Suprapubic skin (tissue), 4 donors: ENCODE data around the gene LMX1B. TPM values are rescaled to one million over a fixed set of nuclear protein-coding genes. Genes with fewer than 3 reads are reported as not detected.

Experiments
- DNase-seq, 2 donors: peaks; one replicate each; pipeline ENCODE4 v3.0.0-alpha.2; 2019; ENCODE audit warnings: low spot score in 2 of 2
- H3K27ac ChIP-seq: fragments of 200-600 bp; sonication (generic); one replicate; pipeline ENCODE4 v1.5.1; 2019
- H3K27me3 ChIP-seq: fragments of 200-600 bp; sonication (generic); one replicate; pipeline ENCODE4 v1.5.1; 2019
- H3K36me3 ChIP-seq: fragments of 200-600 bp; sonication (generic); one replicate; pipeline ENCODE4 v1.5.1; 2019
- H3K4me1 ChIP-seq: fragments of 200-600 bp; sonication (generic); one replicate; pipeline ENCODE4 v1.5.1; 2019
- H3K4me3 ChIP-seq: fragments of 200-600 bp; sonication (generic); one replicate; pipeline ENCODE4 v1.5.1; 2019; ENCODE audit warnings: mild to moderate bottlenecking
- H3K9me3 ChIP-seq: fragments of 200-600 bp; sonication (generic); one replicate; pipeline ENCODE4 v1.5.1; 2019
- EP300 ChIP-seq: sonication (generic); formaldehyde crosslinking; IDR thresholded peaks from one replicate; pipeline ENCODE4 v1.6.1; 2017; ENCODE audit warnings: antibody characterized with exemption
- POLR2A ChIP-seq, 2 donors: fragments of 450-650 bp; IDR thresholded peaks; one replicate each; pipeline ENCODE4 v1.6.1; 2017; ENCODE audit warnings: antibody characterized with exemption in 2 of 2, mild to moderate bottlenecking in 2 of 2, moderate library complexity in 2 of 2
- POLR2AphosphoS5 ChIP-seq, 3 donors: sonication (generic); formaldehyde crosslinking; IDR thresholded peaks; one replicate each; pipeline ENCODE4 v1.6.1; 2017; ENCODE audit warnings: antibody characterized with exemption in 3 of 3
- WGBS: methylation state at CpG from one replicate; pipeline ENCODE4 v1.1.5; 2018; 5-methylcytosine and 5-hydroxymethylcytosine counted together
- total RNA-seq, 4 donors: library from RNA; depleted of rRNA; stranded (reverse); fragments of >200 nt; gene quantifications; one replicate each; pipeline ENCODE4 v1.1.0, GENCODE V29; 2016
- TF ChIP-seq, protein P1 (sequence below), 2 donors: fragments of 200-600 bp in 1 of 2; fragments of 450-650 bp in 1 of 2; sonication (generic) in 1 of 2; IDR thresholded peaks; one replicate each; pipeline ENCODE4 v1.5.1; 2016 to 2019; ENCODE audit warnings: antibody characterized with exemption in 2 of 2, mild to moderate bottlenecking in 1 of 2, moderate library complexity in 1 of 2

The LMX1B gene
- total RNA-seq, 4 donors from 2014 or later: 2.4 to 7.8 (median 5.7) TPM

- H3K27ac ChIP-seq: no peak overlapping the region
- no peak for DNase-seq
- H3K27me3 ChIP-seq: peaks cover 67% of the 10 kb centered on the region
- no peaks in the 10 kb centered on the region for H3K36me3 ChIP-seq
- no peak overlapping the region for H3K4me3 ChIP-seq
- TF ChIP-seq POLR2A (IDR thresholded peaks at IDR 0.05): no peak
- TF ChIP-seq EP300: no peak
- no peak for TF ChIP-seq POLR2AphosphoS5 (IDR thresholded peaks at IDR 0.05)
- TF ChIP-seq, protein P1, sequence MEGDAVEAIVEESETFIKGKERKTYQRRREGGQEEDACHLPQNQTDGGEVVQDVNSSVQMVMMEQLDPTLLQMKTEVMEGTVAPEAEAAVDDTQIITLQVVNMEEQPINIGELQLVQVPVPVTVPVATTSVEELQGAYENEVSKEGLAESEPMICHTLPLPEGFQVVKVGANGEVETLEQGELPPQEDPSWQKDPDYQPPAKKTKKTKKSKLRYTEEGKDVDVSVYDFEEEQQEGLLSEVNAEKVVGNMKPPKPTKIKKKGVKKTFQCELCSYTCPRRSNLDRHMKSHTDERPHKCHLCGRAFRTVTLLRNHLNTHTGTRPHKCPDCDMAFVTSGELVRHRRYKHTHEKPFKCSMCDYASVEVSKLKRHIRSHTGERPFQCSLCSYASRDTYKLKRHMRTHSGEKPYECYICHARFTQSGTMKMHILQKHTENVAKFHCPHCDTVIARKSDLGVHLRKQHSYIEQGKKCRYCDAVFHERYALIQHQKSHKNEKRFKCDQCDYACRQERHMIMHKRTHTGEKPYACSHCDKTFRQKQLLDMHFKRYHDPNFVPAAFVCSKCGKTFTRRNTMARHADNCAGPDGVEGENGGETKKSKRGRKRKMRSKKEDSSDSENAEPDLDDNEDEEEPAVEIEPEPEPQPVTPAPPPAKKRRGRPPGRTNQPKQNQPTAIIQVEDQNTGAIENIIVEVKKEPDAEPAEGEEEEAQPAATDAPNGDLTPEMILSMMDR (IDR thresholded peaks at IDR 0.05): no peak
- peaks cover 2% of the 10 kb centered on the region for H3K4me1 ChIP-seq
- H3K9me3 ChIP-seq: no peaks in the 10 kb centered on the region
- 73% methylated on average over 3 of the region's 3 CpGs for WGBS
These were observed 74.9 kb downstream of the LMX1B start for GRCh38 chr9:126688617-126689016.

GRCh38 chr9:126689027-126689825 is 75.5 kb downstream of the LMX1B start:
- Histone ChIP-seq H3K4me3 (no peak overlapping the region), H3K27me3 (peaks cover 61% of the 10 kb centered on the region), H3K36me3 (no peaks in the 10 kb centered on the region), H3K9me3 (no peaks in the 10 kb centered on the region), H3K27ac (no peak overlapping the region), H3K4me1 (no peaks in the 10 kb centered on the region)
- TF ChIP-seq POLR2AphosphoS5 (IDR thresholded peaks at IDR 0.05) (no peak), POLR2A (IDR thresholded peaks at IDR 0.05) (no peak), EP300 (no peak)
- TF ChIP-seq, protein P1 (IDR thresholded peaks at IDR 0.05): no peak
- 67% methylated on average over 22 of the region's 24 CpGs for WGBS
- DNase-seq: no peak

- Histone ChIP-seq H3K27ac (no peak overlapping the region), H3K9me3 (no peaks in the 10 kb centered on the region), H3K36me3 (no peaks in the 10 kb centered on the region), H3K4me3 (no peak overlapping the region), H3K27me3 (peaks cover 48% of the 10 kb centered on the region), H3K4me1 (no peaks in the 10 kb centered on the region)
- no peak for TF ChIP-seq POLR2A (IDR thresholded peaks at IDR 0.05)
- no peak for TF ChIP-seq POLR2AphosphoS5 (IDR thresholded peaks at IDR 0.05)
- TF ChIP-seq, protein P1 (IDR thresholded peaks at IDR 0.05): peak in 1 of 2 donors; percentile 53
- TF ChIP-seq EP300: no peak
- no peak for DNase-seq
- WGBS: 89% methylated on average over 10 of the region's 25 CpGs
These were observed 76.8 kb downstream of the LMX1B start for GRCh38 chr9:126690431-126691051.

- TF ChIP-seq EP300: no peak
- Histone ChIP-seq H3K4me1 (no peaks in the 10 kb centered on the region), H3K4me3 (no peak overlapping the region), H3K36me3 (no peaks in the 10 kb centered on the region), H3K27me3 (peaks cover 35% of the 10 kb centered on the region), H3K27ac (no peak overlapping the region), H3K9me3 (no peaks in the 10 kb centered on the region)
- DNase-seq: no peak
- WGBS: 87% methylated on average over 15 of the region's 20 CpGs
These were observed 78.5 kb downstream of the LMX1B start for GRCh38 chr9:126692041-126692758.

- Histone ChIP-seq H3K4me1 (no peaks in the 10 kb centered on the region), H3K4me3 (no peak overlapping the region), H3K9me3 (no peaks in the 10 kb centered on the region), H3K27me3 (peaks cover 28% of the 10 kb centered on the region), H3K36me3 (no peaks in the 10 kb centered on the region), H3K27ac (no peak overlapping the region)
- peak in 1 of 2 donors; percentile 34 for DNase-seq
- TF ChIP-seq, protein P1 (IDR thresholded peaks at IDR 0.05): no peak
- TF ChIP-seq POLR2AphosphoS5 (IDR thresholded peaks at IDR 0.05) (no peak), EP300 (no peak), POLR2A (IDR thresholded peaks at IDR 0.05) (no peak)
- 92% methylated on average over 32 of the region's 32 CpGs for whole genome bisulfite sequencing
These were observed 79.2 kb downstream of the LMX1B start for GRCh38 chr9:126692759-126693427.
